G401 (cell line): Measurements from ENCODE around the gene CDADC1. TPM values are rescaled to one million over a fixed set of nuclear protein-coding genes. Genes with fewer than 3 reads are reported as not detected.
"Not testable (repeated sequence)": the region's sequence is repeated elsewhere in the genome, so short reads cannot be mapped to it uniquely, and the experiment has no call there.

ENCODE experiments used
- DNase-seq: peaks from one replicate; pipeline ENCODE4 v3.0.0-alpha.2; 2015; ENCODE audit warnings: low spot score
- in situ Hi-C: cut with HindIII; loops from 2 replicates; pipeline ENCODE4 v1.10.0; 2016; ENCODE audit warnings: low sequenced_read_pairs, mixed read lengths
- total RNA-seq: library from RNA; depleted of rRNA; stranded (reverse); fragments of >200 nt; shearing (Covaris generic); gene quantifications from 2 replicates; pipeline ENCODE4 v1.2.3, GENCODE V29; 2014

The CDADC1 gene
- total RNA-seq, 1 experiment from 2014 or later, result 1.6 TPM

GRCh38 chr13:49279885-49280284 lies 32.2 kb downstream of the CDADC1 start:
- DNase-seq, result no peak
- in situ Hi-C loops, result loop anchor here (25.0 kb wide), 1 partner anchor 332 kb away; no protein-coding TSS in a partner anchor

- no peak for DNase-seq
- in situ Hi-C loops, result loop anchor here (25.0 kb wide), 1 partner anchor 324 kb away; no protein-coding TSS in a partner anchor
Observed at GRCh38 chr13:49287995-49288394, 40.3 kb downstream of the CDADC1 start.

- in situ Hi-C loops, result loop anchor here (25.0 kb wide), 1 partner anchor 324 kb away; no protein-coding TSS in a partner anchor
- no peak for DNase-seq
Observed at GRCh38 chr13:49288458-49288857, 40.7 kb downstream of the CDADC1 start.

- peak; percentile 70 for DNase-seq
- in situ Hi-C loops, result loop anchor here (25.0 kb wide), 1 partner anchor 319 kb away; no protein-coding TSS in a partner anchor
Observed at GRCh38 chr13:49292742-49293486, 45.2 kb downstream of the CDADC1 start.

- in situ Hi-C loops, result loop anchor here (25.0 kb wide), 1 partner anchor 318 kb away; no protein-coding TSS in a partner anchor
- not testable (repeated sequence) for DNase-seq
Observed at GRCh38 chr13:49294723-49295122, 47.0 kb downstream of the CDADC1 start.

- DNase-seq, result peak; percentile 20
- in situ Hi-C loops, result loop anchor here (25.0 kb wide), 1 partner anchor 317 kb away; no protein-coding TSS in a partner anchor
Observed at GRCh38 chr13:49295244-49295643, 47.5 kb downstream of the CDADC1 start.

GRCh38 chr13:49296659-49297058 lies 48.9 kb downstream of the CDADC1 start:
- in situ Hi-C loops, result loop anchor here (25.0 kb wide), 1 partner anchor 316 kb away; no protein-coding TSS in a partner anchor
- DNase-seq, result no peak

GRCh38 chr13:49297338-49297737 lies 49.6 kb downstream of the CDADC1 start:
- in situ Hi-C loops, result loop anchor here (25.0 kb wide), 1 partner anchor 315 kb away; no protein-coding TSS in a partner anchor

GRCh38 chr13:49298416-49298815 lies 50.7 kb downstream of the CDADC1 start:
- in situ Hi-C loops, result loop anchor here (25.0 kb wide), 1 partner anchor 314 kb away; no protein-coding TSS in a partner anchor
- no peak for DNase-seq

More at GRCh38 chr13:49297338-49297737, 49.6 kb downstream of the CDADC1 start:
- DNase-seq, result no peak

- no peak for DNase-seq
- in situ Hi-C loops, result loop anchor here (25.0 kb wide), 1 partner anchor 313 kb away; no protein-coding TSS in a partner anchor
Observed at GRCh38 chr13:49298903-49299605, 51.3 kb downstream of the CDADC1 start.

DNA sequence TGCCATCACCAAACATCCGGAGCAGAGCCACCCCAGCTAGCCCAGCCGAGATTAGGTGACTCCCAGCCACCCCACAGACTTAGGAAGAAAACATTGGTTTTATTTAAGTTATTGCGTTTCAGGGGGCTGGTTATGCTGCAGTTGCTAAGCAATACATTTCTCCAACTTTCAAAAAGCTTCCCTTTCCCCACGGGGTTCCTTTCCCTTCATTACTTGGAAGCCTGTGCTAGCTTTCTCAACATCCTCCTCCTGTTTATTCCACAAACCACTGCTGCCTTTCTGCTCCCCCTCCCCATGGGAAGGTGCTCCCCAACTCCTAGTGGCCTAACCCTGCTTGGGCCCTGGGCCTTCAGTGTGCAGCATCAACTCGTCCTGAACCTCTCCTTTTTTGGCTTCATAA lies 52.6 kb downstream of the CDADC1 start:
- DNase-seq, result no peak
- in situ Hi-C loops, result no loop called here

GRCh38 chr13:49300739-49301589 lies 53.2 kb downstream of the CDADC1 start:
- peak; percentile 72 for DNase-seq
- in situ Hi-C loops, result no loop called here

GRCh38 chr13:49302222-49302621 lies 54.5 kb downstream of the CDADC1 start:
- in situ Hi-C loops, result no loop called here
- DNase-seq, result no peak

DNA sequence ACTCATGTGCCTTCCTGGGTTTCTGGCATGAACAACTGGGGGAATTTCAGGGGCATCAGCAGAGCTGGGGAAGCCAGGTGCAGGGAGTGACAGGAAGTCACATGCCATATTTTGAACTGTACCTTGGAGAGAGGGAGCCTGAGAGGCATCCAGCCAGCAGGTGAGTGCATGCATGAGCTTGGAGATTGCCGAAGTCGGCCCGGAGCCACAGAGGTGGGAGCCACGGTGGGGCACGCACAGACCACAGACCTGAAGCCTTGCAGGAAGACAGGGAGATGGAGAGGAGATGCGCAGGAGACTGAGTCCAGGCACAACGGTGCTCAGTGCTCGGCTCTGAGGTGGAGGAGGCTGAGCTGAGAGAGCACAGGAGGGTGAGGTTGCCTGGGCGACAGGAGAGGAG lies 55.1 kb downstream of the CDADC1 start:
- in situ Hi-C loops, result no loop called here
- DNase-seq, result no peak

DNA sequence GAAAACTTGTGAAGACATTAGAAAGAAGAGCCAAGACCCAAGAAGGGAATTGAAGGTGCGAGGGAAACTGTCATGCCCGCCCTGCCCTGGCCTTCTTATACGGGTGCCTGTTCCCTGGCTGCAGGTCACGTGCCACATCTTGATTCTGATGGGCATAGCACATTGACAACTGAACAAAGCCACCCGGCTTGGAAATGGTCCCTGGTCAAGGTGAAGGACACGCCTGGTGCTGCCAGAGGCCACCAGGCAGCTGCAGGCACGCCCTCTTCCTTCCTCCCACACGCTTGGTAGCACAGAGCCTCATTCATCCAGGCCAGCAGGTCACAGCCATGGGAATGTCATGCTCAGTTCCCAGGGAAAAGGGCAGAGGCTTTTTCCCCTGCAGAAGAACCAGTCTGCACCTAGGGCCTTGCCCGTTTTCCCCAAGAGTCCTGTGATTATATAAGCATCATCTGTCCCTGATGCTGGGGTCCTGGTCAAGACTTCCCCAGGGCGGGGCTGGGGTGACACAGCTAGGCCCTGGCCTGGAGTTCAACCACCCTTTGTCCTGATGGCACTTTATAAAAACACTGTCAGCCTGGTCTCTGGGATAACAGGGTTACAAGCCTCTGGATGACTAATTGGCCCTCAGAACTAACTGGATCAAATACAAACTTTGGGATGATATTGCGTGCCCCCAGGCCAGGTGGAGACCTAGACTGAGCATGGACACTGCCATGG lies 56.0 kb downstream of the CDADC1 start:
- no peak for DNase-seq
- in situ Hi-C loops, result no loop called here

DNA sequence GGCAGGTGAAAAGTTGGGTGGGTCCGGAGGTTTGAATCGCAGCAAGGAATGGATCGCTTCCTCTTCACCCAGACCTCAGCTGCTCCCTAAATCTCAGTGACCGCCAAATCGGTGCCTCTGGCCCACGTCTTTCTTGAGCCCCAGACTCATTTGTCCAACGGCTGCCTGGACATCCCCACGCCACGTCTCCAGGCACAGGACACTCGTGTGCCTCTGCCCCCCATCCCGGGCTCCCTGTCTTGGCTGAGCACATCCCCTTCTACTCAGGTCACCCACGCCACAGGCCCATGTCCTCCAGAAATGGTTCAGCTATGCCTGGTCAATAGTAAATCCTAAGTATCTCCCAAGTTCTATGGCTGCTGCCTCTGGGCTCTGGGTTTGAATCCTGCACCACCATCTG lies 56.6 kb downstream of the CDADC1 start:
- in situ Hi-C loops, result no loop called here
- DNase-seq, result no peak

- in situ Hi-C loops, result no loop called here
- no peak for DNase-seq
Observed at GRCh38 chr13:49304763-49305700, 57.3 kb downstream of the CDADC1 start.
